HCT116 (cell line): Measurements from ENCODE around the gene AK5. TPM values are rescaled to one million over a fixed set of nuclear protein-coding genes. Genes with fewer than 3 reads are reported as not detected.

ENCODE experiments used
- ATAC-seq: fragments of 200-7000 bp; cut with Tn5 transposase; 2 replicates; pipeline ENCODE4 v1.9.1; 2020; ENCODE audit warnings: mild to moderate bottlenecking, moderate library complexity
- BruUV-seq: library from RNA; stranded (reverse); fragments of 400-500 nt; replicated peaks from 2 replicates; lab custom pipeline; 2021; lab: Mats Ljungman, UMichigan
- CTCF ChIA-PET: fragments of 300-600 bp; sonication (Branson Sonifier 250); formaldehyde crosslinking; loops from one replicate; lab custom pipeline; 2021; ENCODE audit warnings: antibody characterized with exemption; lab: Charles Lee
- POLR2A ChIA-PET: fragments of 300-600, 350-600 bp; sonication (Branson Sonifier 250); formaldehyde crosslinking; loops from one replicate; lab custom pipeline; 2021; ENCODE audit warnings: antibody characterized with exemption; lab: Charles Lee
- RAD21 ChIA-PET, 2 experiments: fragments of 300-600 bp; sonication (Branson Sonifier 250); formaldehyde crosslinking; loops; one replicate each; lab custom pipeline; 2023; ENCODE audit warnings: low total read pairs in 2 of 2; ENCODE audit not compliant: uncharacterized antibody in 2 of 2, unreplicated experiment in 2 of 2, low non-redundant PET in 1 of 2; lab: Charles Lee
- DNase-seq: peaks from one replicate; pipeline ENCODE4 v3.0.0-alpha.2; 2010; ENCODE audit warnings: low read depth, low spot score
- H2AFZ ChIP-seq: fragments of 200-600 bp; shearing (Covaris generic), sonication (generic); 2 replicates; pipeline ENCODE4 v1.6.1; 2017; ENCODE audit warnings: low read depth, mixed run types, mixed read lengths, antibody characterized with exemption, low read length; ENCODE audit not compliant: poor library complexity, severe bottlenecking
- H3K27ac ChIP-seq: 2 replicates; pipeline ENCODE4 v1.5.1; 2012; ENCODE audit warnings: low read depth, low read length
- H3K27me3 ChIP-seq: fragments of 200-600 bp; sonication (generic); 2 replicates; pipeline ENCODE4 v1.6.1; 2016; ENCODE audit warnings: mixed run types, low read length, mixed read lengths; ENCODE audit not compliant: insufficient read depth
- H3K36me3 ChIP-seq, 2 experiments: fragments of 200-500 bp in 1 of 2; fragments of 200-600 bp in 1 of 2; sonication (Bioruptor generic) in 1 of 2; sonication (generic) in 1 of 2; 2 replicates each; pipeline versions ENCODE4 v1.5.1 to v1.6.1; 2014 to 2016; ENCODE audit warnings: low read length in 2 of 2, inconsistent platforms in 1 of 2, mixed read lengths in 1 of 2, mixed run types in 1 of 2; ENCODE audit not compliant: insufficient read depth in 2 of 2, control insufficient read depth in 1 of 2
- H3K4me1 ChIP-seq, 2 experiments: fragments of 200-600 bp in 1 of 2; sonication (generic) in 1 of 2; 2 replicates each; pipeline versions ENCODE4 v1.5.1 to v1.6.1; 2012 to 2017; ENCODE audit warnings: low read length in 2 of 2, inconsistent platforms in 1 of 2, mild to moderate bottlenecking in 1 of 2, mixed read lengths in 1 of 2, mixed run types in 1 of 2, moderate library complexity in 1 of 2; ENCODE audit not compliant: insufficient read depth in 2 of 2, control insufficient read depth in 1 of 2
- H3K4me2 ChIP-seq: fragments of 200-600 bp; sonication (generic); 2 replicates; pipeline ENCODE4 v1.6.1; 2017; ENCODE audit warnings: mixed run types, low read length, mixed read lengths
- H3K4me3 ChIP-seq, 2 experiments: fragments of 200-600 bp in 1 of 2; sonication (generic) in 1 of 2; replicated peaks in 1 of 2; 2 replicates each; pipeline ENCODE4 v1.5.1; 2011 to 2016; ENCODE audit warnings: low read length in 2 of 2, control low read depth in 1 of 2, low read depth in 1 of 2, mild to moderate bottlenecking in 1 of 2, mixed read lengths in 1 of 2, mixed run types in 1 of 2
- H3K79me2 ChIP-seq: fragments of 200-600 bp; sonication (generic); 2 replicates; pipeline ENCODE4 v1.6.1; 2017; ENCODE audit warnings: mild to moderate bottlenecking, mixed run types, low read length, moderate library complexity, mixed read lengths; ENCODE audit not compliant: insufficient read depth
- H3K9ac ChIP-seq: fragments of 200-600 bp; sonication (generic); 2 replicates; pipeline ENCODE4 v1.6.1; 2016; ENCODE audit warnings: low read length, mixed read lengths
- H3K9me2 ChIP-seq: fragments of 200-600 bp; sonication (generic), shearing (Covaris generic); 2 replicates; pipeline ENCODE4 v1.6.1; 2017; ENCODE audit warnings: mixed run types, mild to moderate bottlenecking, moderate library complexity; ENCODE audit not compliant: insufficient read depth
- H3K9me3 ChIP-seq, 2 experiments: fragments of 200-500 bp in 1 of 2; fragments of 200-600 bp in 1 of 2; sonication (Bioruptor generic) in 1 of 2; sonication (generic) in 1 of 2; 2 replicates each; pipeline ENCODE4 v1.6.1; 2014 to 2017; ENCODE audit warnings: low read length in 2 of 2, mixed read lengths in 2 of 2, inconsistent platforms in 1 of 2, low read depth in 1 of 2, mild to moderate bottlenecking in 1 of 2, mixed run types in 1 of 2, moderate library complexity in 1 of 2; ENCODE audit not compliant: control insufficient read depth in 1 of 2, insufficient read depth in 1 of 2
- H4K20me1 ChIP-seq: fragments of 200-600 bp; sonication (generic), shearing (Covaris generic); 2 replicates; pipeline ENCODE4 v1.6.1; 2017; ENCODE audit warnings: mixed run types, mild to moderate bottlenecking, moderate library complexity; ENCODE audit not compliant: insufficient read depth
- EZH2phosphoT487 ChIP-seq: fragments of 200-600 bp; IDR thresholded peaks from 2 replicates; pipeline ENCODE4 v1.6.1; 2018; ENCODE audit warnings: antibody characterized with exemption, borderline replicate concordance
- JUND ChIP-seq: IDR thresholded peaks from 2 replicates; pipeline ENCODE4 v1.6.1; 2012
- RAD21 ChIP-seq: IDR thresholded peaks from 2 replicates; pipeline ENCODE4 v1.6.1; 2012; ENCODE audit warnings: low read depth, mild to moderate bottlenecking
- SP1 ChIP-seq: IDR thresholded peaks from 2 replicates; pipeline ENCODE4 v1.6.1; 2012; ENCODE audit warnings: low read depth
- SRF ChIP-seq: IDR thresholded peaks from 2 replicates; pipeline ENCODE4 v1.6.1; 2012; ENCODE audit warnings: low read depth
- YY1 ChIP-seq: IDR thresholded peaks from 2 replicates; pipeline ENCODE4 v1.6.1; 2011; ENCODE audit warnings: low read length, low read depth, moderate library complexity, mild to moderate bottlenecking; ENCODE audit not compliant: insufficient replicate concordance; ENCODE audit errors: extremely low read depth
- ZNF274 ChIP-seq: fragments of 200-500 bp; sonication (Bioruptor generic); IDR thresholded peaks from 2 replicates; pipeline ENCODE4 v1.6.1; 2014; ENCODE audit warnings: mild to moderate bottlenecking, low read depth, low read length, inconsistent platforms
- intact Hi-C: fragments of 100-400 bp; cut with micrococcal nuclease; formaldehyde crosslinking; loops from 2 replicates; pipeline ENCODE4 v1.10.0; 2022
- total RNA-seq: library from RNA; stranded (reverse); gene quantifications from one replicate; pipeline ENCODE4 v1.2.1, GENCODE V29; 2021; ENCODE audit not compliant: unreplicated experiment
- TF ChIP-seq, protein P1 (sequence below), 3 experiments: fragments of 200-600 bp in 1 of 3; sonication (generic) in 1 of 3; IDR thresholded peaks in 2 of 3; conservative IDR thresholded peaks in 1 of 3; 2 replicates each; pipeline ENCODE4 v1.5.1; 2012 to 2017; ENCODE audit warnings: low read depth in 2 of 3, low read length in 2 of 3, antibody characterized with exemption in 1 of 3, borderline replicate concordance in 1 of 3, control low read depth in 1 of 3, mild to moderate bottlenecking in 1 of 3, mixed read lengths in 1 of 3, mixed run types in 1 of 3, moderate library complexity in 1 of 3; ENCODE audit not compliant: insufficient read depth in 1 of 3
- TF ChIP-seq, protein P2 (sequence below): IDR thresholded peaks from 2 replicates; pipeline ENCODE4 v1.6.1; 2012
- TF ChIP-seq, protein P3 (sequence below): IDR thresholded peaks from 2 replicates; pipeline ENCODE4 v1.6.1; 2011; ENCODE audit warnings: mild to moderate bottlenecking, low read length, moderate library complexity; ENCODE audit not compliant: insufficient replicate concordance; ENCODE audit errors: extremely low read depth
- TF ChIP-seq, protein P4 (sequence below): IDR thresholded peaks from 2 replicates; pipeline ENCODE4 v1.6.1; 2012; ENCODE audit warnings: low read depth

Gene AK5
- total RNA-seq, 1 experiment from 2014 or later, result 0.22 TPM

DNA sequence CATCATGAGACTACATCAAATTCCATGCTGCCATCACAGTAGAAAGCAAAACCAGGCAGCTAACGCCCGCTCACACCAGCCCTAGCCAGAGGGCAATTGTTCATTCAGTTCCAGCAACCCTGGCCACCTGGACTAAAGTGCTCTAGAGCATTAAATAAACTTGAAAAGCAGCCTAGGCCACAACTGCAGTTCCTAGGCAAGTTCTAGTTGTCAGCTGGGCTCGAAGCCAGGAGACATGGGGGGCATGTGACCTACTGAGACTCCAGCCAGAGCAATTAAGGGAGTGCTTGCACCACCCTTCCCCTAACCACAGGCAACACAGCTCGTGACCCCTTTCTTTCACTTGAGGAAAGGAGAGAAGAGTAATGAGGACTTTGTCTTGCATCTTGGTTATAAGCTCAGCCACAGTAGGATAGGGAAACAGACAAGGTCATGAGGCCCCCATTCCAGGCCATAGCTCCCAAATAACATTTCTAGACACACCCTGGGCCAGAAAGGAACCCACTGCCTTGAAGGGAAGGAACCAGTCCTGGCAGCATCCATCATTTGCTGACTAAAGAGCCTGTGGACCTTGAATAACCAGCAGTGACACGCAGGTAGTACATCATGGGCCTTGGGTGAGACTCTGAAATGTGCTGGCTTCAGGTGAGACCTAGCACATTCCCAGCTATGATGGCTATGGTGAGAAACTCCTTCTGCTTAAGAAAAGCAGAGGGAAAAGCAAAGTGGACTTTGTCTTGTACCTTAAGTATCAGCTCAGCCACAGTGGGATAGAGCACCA, 323.6 kb downstream of the AK5 start:
- TF ChIP-seq, protein P1, sequence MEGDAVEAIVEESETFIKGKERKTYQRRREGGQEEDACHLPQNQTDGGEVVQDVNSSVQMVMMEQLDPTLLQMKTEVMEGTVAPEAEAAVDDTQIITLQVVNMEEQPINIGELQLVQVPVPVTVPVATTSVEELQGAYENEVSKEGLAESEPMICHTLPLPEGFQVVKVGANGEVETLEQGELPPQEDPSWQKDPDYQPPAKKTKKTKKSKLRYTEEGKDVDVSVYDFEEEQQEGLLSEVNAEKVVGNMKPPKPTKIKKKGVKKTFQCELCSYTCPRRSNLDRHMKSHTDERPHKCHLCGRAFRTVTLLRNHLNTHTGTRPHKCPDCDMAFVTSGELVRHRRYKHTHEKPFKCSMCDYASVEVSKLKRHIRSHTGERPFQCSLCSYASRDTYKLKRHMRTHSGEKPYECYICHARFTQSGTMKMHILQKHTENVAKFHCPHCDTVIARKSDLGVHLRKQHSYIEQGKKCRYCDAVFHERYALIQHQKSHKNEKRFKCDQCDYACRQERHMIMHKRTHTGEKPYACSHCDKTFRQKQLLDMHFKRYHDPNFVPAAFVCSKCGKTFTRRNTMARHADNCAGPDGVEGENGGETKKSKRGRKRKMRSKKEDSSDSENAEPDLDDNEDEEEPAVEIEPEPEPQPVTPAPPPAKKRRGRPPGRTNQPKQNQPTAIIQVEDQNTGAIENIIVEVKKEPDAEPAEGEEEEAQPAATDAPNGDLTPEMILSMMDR (IDR thresholded peaks at IDR 0.05 in 2 of 3, conservative IDR thresholded peaks at IDR 0.05 in 1 of 3; ENCODE audit: borderline replicate concordance in 1 of 3, insufficient read depth in 1 of 3, low read depth in 2 of 3, low read length in 2 of 3), result no peak
- TF ChIP-seq RAD21 (no peak), YY1 (no peak), SRF (no peak), JUND (no peak), ZNF274 (no peak), EZH2phosphoT487 (no peak), SP1 (no peak)
- TF ChIP-seq, protein P2, sequence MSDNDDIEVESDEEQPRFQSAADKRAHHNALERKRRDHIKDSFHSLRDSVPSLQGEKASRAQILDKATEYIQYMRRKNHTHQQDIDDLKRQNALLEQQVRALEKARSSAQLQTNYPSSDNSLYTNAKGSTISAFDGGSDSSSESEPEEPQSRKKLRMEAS, result no peak
- TF ChIP-seq, protein P3, sequence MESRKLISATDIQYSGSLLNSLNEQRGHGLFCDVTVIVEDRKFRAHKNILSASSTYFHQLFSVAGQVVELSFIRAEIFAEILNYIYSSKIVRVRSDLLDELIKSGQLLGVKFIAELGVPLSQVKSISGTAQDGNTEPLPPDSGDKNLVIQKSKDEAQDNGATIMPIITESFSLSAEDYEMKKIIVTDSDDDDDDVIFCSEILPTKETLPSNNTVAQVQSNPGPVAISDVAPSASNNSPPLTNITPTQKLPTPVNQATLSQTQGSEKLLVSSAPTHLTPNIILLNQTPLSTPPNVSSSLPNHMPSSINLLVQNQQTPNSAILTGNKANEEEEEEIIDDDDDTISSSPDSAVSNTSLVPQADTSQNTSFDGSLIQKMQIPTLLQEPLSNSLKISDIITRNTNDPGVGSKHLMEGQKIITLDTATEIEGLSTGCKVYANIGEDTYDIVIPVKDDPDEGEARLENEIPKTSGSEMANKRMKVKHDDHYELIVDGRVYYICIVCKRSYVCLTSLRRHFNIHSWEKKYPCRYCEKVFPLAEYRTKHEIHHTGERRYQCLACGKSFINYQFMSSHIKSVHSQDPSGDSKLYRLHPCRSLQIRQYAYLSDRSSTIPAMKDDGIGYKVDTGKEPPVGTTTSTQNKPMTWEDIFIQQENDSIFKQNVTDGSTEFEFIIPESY, result no peak
- TF ChIP-seq, protein P4, sequence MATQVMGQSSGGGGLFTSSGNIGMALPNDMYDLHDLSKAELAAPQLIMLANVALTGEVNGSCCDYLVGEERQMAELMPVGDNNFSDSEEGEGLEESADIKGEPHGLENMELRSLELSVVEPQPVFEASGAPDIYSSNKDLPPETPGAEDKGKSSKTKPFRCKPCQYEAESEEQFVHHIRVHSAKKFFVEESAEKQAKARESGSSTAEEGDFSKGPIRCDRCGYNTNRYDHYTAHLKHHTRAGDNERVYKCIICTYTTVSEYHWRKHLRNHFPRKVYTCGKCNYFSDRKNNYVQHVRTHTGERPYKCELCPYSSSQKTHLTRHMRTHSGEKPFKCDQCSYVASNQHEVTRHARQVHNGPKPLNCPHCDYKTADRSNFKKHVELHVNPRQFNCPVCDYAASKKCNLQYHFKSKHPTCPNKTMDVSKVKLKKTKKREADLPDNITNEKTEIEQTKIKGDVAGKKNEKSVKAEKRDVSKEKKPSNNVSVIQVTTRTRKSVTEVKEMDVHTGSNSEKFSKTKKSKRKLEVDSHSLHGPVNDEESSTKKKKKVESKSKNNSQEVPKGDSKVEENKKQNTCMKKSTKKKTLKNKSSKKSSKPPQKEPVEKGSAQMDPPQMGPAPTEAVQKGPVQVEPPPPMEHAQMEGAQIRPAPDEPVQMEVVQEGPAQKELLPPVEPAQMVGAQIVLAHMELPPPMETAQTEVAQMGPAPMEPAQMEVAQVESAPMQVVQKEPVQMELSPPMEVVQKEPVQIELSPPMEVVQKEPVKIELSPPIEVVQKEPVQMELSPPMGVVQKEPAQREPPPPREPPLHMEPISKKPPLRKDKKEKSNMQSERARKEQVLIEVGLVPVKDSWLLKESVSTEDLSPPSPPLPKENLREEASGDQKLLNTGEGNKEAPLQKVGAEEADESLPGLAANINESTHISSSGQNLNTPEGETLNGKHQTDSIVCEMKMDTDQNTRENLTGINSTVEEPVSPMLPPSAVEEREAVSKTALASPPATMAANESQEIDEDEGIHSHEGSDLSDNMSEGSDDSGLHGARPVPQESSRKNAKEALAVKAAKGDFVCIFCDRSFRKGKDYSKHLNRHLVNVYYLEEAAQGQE, result no peak
- H3K9ac ChIP-seq, result no peak overlapping the region
- intact Hi-C loops, result no loop called here
- peaks cover 10% of the 10 kb centered on the region in 2 experiments; a peak in 3 of 4 replicates for H3K9me3 ChIP-seq
- RAD21 ChIA-PET, result no interaction called here
- H3K79me2 ChIP-seq, result peaks cover 55% of the 10 kb centered on the region
- ATAC-seq (peak; percentile 46; the same call in 1 of the 2 replicates), DNase-seq (no peak)
- no peaks in the 10 kb centered on the region for H3K27me3 ChIP-seq
- CTCF ChIA-PET, result no interaction called here
- no peak overlapping the region for H3K27ac ChIP-seq
- no peaks in the 10 kb centered on the region for H3K9me2 ChIP-seq
- no peak overlapping the region for H3K4me2 ChIP-seq
- H3K4me1 ChIP-seq, result peaks cover 5 to 24% of the 10 kb centered on the region in 2 experiments; a peak in 2 of 4 replicates
- no TSS peak for BruUV-seq
- H2AFZ ChIP-seq, result no peak overlapping the region
- H3K36me3 ChIP-seq, result no peaks in the 10 kb centered on the region; a peak in 1 of 4 replicates
- POLR2A ChIA-PET, result no interaction called here
- H3K4me3 ChIP-seq, result no peak overlapping the region
- H4K20me1 ChIP-seq, result 0 out of 2 replicates have a peak, but pooled peaks cover 6% of the 10 kb centered on the region
